Lung (tissue), 12 donors: ENCODE data around the gene RAB32. TPM values are rescaled to one million over a fixed set of nuclear protein-coding genes. Genes with fewer than 3 reads are reported as not detected.
A peak's percentile ranks its signal among the peaks of the same experiment; 100 is the strongest.

Experiments
- ATAC-seq: fragments of 200-7000 bp; cut with Tn5 transposase; one replicate; pipeline ENCODE4 v1.9.1; 2020; ENCODE audit warnings: moderate number of reproducible peaks; ENCODE audit not compliant: insufficient read depth, low FRiP score
- DNase-seq, 3 donors: peaks; one replicate each; pipeline ENCODE4 v3.0.0-alpha.2; 2013 to 2017
- H3K27ac ChIP-seq, 2 donors: one replicate each; pipeline ENCODE4 v1.5.1; 2013; ENCODE audit warnings: mild to moderate bottlenecking in 2 of 2, moderate library complexity in 2 of 2, control low read depth in 1 of 2, inconsistent platforms in 1 of 2, low read depth in 1 of 2, low read length in 1 of 2
- H3K27me3 ChIP-seq, 3 donors: one replicate each; pipeline ENCODE4 v1.5.1; 2013; ENCODE audit warnings: low read length in 2 of 3; ENCODE audit not compliant: control insufficient read depth in 3 of 3, insufficient read depth in 3 of 3
- H3K36me3 ChIP-seq, 4 donors: one replicate each; pipeline ENCODE4 v1.5.1; 2013; ENCODE audit warnings: low read length in 4 of 4, mild to moderate bottlenecking in 1 of 4, moderate library complexity in 1 of 4; ENCODE audit not compliant: control insufficient read depth in 4 of 4, insufficient read depth in 4 of 4
- H3K4me1 ChIP-seq, 5 donors: one replicate each; pipeline ENCODE4 v1.5.1; 2013; ENCODE audit warnings: low read length in 5 of 5, mild to moderate bottlenecking in 2 of 5, moderate library complexity in 1 of 5; ENCODE audit not compliant: control insufficient read depth in 5 of 5, insufficient read depth in 5 of 5
- H3K4me3 ChIP-seq: one replicate; pipeline ENCODE4 v1.5.1; 2013; ENCODE audit warnings: mild to moderate bottlenecking, control low read depth, moderate library complexity
- H3K9ac ChIP-seq, 2 donors: one replicate each; pipeline ENCODE4 v1.5.1; 2013; ENCODE audit warnings: low read length in 2 of 2, control low read depth in 1 of 2; ENCODE audit not compliant: insufficient read depth in 1 of 2
- H3K9me3 ChIP-seq, 4 donors: one replicate each; pipeline ENCODE4 v1.5.1; 2013; ENCODE audit warnings: low read length in 3 of 4, mild to moderate bottlenecking in 1 of 4, moderate library complexity in 1 of 4; ENCODE audit not compliant: control insufficient read depth in 4 of 4, insufficient read depth in 3 of 4
- CTCF ChIP-seq: IDR thresholded peaks from 2 replicates; pipeline ENCODE4 v1.5.1; 2012; ENCODE audit warnings: mild to moderate bottlenecking; ENCODE audit errors: control extremely low read depth, extremely low read depth
- WGBS, 2 donors: extraction: QIAGEN DNeasy Blood & Tissue Kit; methylation state at CpG; one replicate each; pipeline ENCODE4 v1.1.7; 2013; 5-methylcytosine and 5-hydroxymethylcytosine counted together
- polyA plus RNA-seq, 2 donors: library from polyadenylated mRNA; stranded (reverse); fragments of 200-250 nt; gene quantifications; one replicate each; pipeline ENCODE4 v1.2.1, GENCODE V29; 2013
- total RNA-seq, 2 donors: library from RNA; depleted of rRNA in 1 of 2; stranded (reverse); fragments of >200 nt in 1 of 2; gene quantifications; one replicate each; pipeline ENCODE4 v1.2.1, GENCODE V29; 2014 to 2021
- donor health status: control.
- donor health status: control.
- donor health status: Bipolar disorder and iron deficiency.
- donor health status: healthy.
- donor health status: DM: yes; HTN: yes; CAD: no.

The RAB32 gene
- total and polyA plus RNA-seq, 4 donors: 21.3 to 63.2 (median 26.2) TPM

GRCh38 chr6:146592451-146592850 lies 48.8 kb downstream of the RAB32 start:
- ATAC-seq (no peak), DNase-seq (no peak)
- H3K9me3 ChIP-seq: no peaks in the 10 kb centered on the region
- H3K27ac ChIP-seq: no peak overlapping the region
- no peaks in the 10 kb centered on the region for H3K4me1 ChIP-seq
- H3K4me3 ChIP-seq: no peak overlapping the region
- no peak for TF ChIP-seq CTCF
- no peaks in the 10 kb centered on the region for H3K27me3 ChIP-seq
- H3K36me3 ChIP-seq: no peaks in the 10 kb centered on the region
- no peak overlapping the region for H3K9ac ChIP-seq

GRCh38 chr6:146593986-146594385 lies 50.4 kb downstream of the RAB32 start:
- Histone ChIP-seq H3K9me3 (no peaks in the 10 kb centered on the region), H3K36me3 (no peaks in the 10 kb centered on the region), H3K4me1 (peaks cover 0 to under 1% (median 0%) of the 10 kb centered on the region in 5 donors), H3K9ac (no peak overlapping the region), H3K4me3 (no peak overlapping the region), H3K27me3 (no peaks in the 10 kb centered on the region), H3K27ac (no peak overlapping the region)
- DNase-seq (no peak), ATAC-seq (no peak)
- TF ChIP-seq CTCF: no peak
- WGBS, 2 donors: 58 to 74% methylated on average over 2 of the region's 2 CpGs

GRCh38 chr6:146594495-146594894 lies 50.9 kb downstream of the RAB32 start:
- 31 to 61% methylated on average over 1 of the region's 1 CpG for WGBS, 2 donors
- no peak for TF ChIP-seq CTCF
- DNase-seq (peak in 1 of 3 donors; percentile 6), ATAC-seq (no peak)
- H3K9ac ChIP-seq: no peak overlapping the region
- H3K27ac ChIP-seq: no peak overlapping the region
- H3K27me3 ChIP-seq: no peaks in the 10 kb centered on the region
- no peaks in the 10 kb centered on the region for H3K9me3 ChIP-seq
- H3K4me3 ChIP-seq: no peak overlapping the region
- no peaks in the 10 kb centered on the region for H3K36me3 ChIP-seq
- H3K4me1 ChIP-seq: peaks cover 0 to 2% (median 0%) of the 10 kb centered on the region in 5 donors
